Hepatocyte (in vitro differentiated cells): Measurements from ENCODE around the gene PTCRA.

Source experiments
- EZH2 ChIP-seq: fragments of 200-600 bp; sonication (generic); IDR thresholded peaks from 2 replicates; pipeline ENCODE4 v1.6.1; 2016; ENCODE audit warnings: antibody characterized with exemption, mild to moderate bottlenecking, borderline replicate concordance
- EZH2phosphoT487 ChIP-seq: fragments of 200-600 bp; sonication (generic); IDR thresholded peaks from one replicate; pipeline ENCODE4 v1.6.1; 2018; ENCODE audit warnings: antibody characterized with exemption, mild to moderate bottlenecking, low read depth, moderate library complexity; ENCODE audit not compliant: unreplicated experiment, severe bottlenecking
- TF ChIP-seq, protein P1 (sequence below): fragments of 200-600 bp; sonication (generic); IDR thresholded peaks from 2 replicates; pipeline ENCODE4 v1.5.1; 2016; ENCODE audit warnings: antibody characterized with exemption, mild to moderate bottlenecking; ENCODE audit not compliant: poor library complexity

DNA sequence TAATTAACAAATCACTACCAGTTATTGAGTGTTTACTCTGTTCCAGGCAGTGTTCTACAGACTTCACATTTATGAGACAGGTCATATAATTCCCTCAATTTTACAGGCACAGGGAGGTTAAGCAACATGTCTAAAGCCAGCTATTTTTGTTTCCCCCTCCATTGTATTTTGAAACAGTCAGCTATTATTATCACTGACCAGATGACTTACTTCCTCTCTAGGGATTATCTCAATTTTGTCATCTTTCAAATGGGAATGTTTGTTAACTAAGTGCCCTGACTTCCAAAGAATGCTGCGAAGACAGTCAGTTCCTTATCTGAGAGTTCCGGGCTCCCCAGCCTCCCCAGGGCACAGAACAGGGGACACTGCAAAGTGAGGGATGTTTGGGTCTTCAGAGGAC, 7.8 kb downstream of the PTCRA start:
- TF ChIP-seq, protein P1, sequence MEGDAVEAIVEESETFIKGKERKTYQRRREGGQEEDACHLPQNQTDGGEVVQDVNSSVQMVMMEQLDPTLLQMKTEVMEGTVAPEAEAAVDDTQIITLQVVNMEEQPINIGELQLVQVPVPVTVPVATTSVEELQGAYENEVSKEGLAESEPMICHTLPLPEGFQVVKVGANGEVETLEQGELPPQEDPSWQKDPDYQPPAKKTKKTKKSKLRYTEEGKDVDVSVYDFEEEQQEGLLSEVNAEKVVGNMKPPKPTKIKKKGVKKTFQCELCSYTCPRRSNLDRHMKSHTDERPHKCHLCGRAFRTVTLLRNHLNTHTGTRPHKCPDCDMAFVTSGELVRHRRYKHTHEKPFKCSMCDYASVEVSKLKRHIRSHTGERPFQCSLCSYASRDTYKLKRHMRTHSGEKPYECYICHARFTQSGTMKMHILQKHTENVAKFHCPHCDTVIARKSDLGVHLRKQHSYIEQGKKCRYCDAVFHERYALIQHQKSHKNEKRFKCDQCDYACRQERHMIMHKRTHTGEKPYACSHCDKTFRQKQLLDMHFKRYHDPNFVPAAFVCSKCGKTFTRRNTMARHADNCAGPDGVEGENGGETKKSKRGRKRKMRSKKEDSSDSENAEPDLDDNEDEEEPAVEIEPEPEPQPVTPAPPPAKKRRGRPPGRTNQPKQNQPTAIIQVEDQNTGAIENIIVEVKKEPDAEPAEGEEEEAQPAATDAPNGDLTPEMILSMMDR, result no peak
- no peak for TF ChIP-seq EZH2
- no peak for TF ChIP-seq EZH2phosphoT487
